DND-41 (cell line): Measurements from ENCODE around the gene FCSK.

Experiments used
- ATAC-seq: fragments of 200-7000 bp; cut with Tn5 transposase; 3 replicates; pipeline ENCODE4 v1.9.1; 2021; ENCODE audit warnings: low read depth; ENCODE audit not compliant: insufficient read depth
- DNase-seq: peaks from one replicate; pipeline ENCODE4 v3.0.0-alpha.2; 2020
- H2AFZ ChIP-seq: 2 replicates; pipeline ENCODE4 v1.6.0; 2012; ENCODE audit warnings: low read depth, low read length
- H3K27ac ChIP-seq: 2 replicates; pipeline ENCODE4 v1.5.1; 2012; ENCODE audit warnings: low read length, inconsistent platforms
- H3K27me3 ChIP-seq: fragments of 200-600 bp; sonication (generic); 2 replicates; pipeline ENCODE4 v1.6.0; 2012; ENCODE audit warnings: low read length, mild to moderate bottlenecking, inconsistent platforms; ENCODE audit not compliant: insufficient read depth, poor library complexity
- H3K36me3 ChIP-seq: 2 replicates; pipeline ENCODE4 v1.5.1; 2012; ENCODE audit warnings: low read length, inconsistent platforms; ENCODE audit not compliant: insufficient read depth
- H3K4me1 ChIP-seq: 2 replicates; pipeline ENCODE4 v1.5.1; 2012; ENCODE audit warnings: mild to moderate bottlenecking, low read length; ENCODE audit not compliant: insufficient read depth
- H3K4me2 ChIP-seq: 2 replicates; pipeline ENCODE4 v1.6.0; 2012; ENCODE audit warnings: mild to moderate bottlenecking, moderate library complexity, low read length, inconsistent platforms; ENCODE audit not compliant: insufficient read depth
- H3K4me3 ChIP-seq, 2 experiments: fragments of 200-600 bp in 1 of 2; shearing (Covaris generic) in 1 of 2; 2 replicates each; pipeline ENCODE4 v1.5.1; 2012 to 2016; ENCODE audit warnings: inconsistent platforms in 2 of 2, low read length in 2 of 2, mild to moderate bottlenecking in 2 of 2, low read depth in 1 of 2, moderate library complexity in 1 of 2
- H3K79me2 ChIP-seq: 2 replicates; pipeline ENCODE4 v1.6.0; 2012; ENCODE audit warnings: low read length, inconsistent platforms; ENCODE audit not compliant: insufficient read depth
- H3K9ac ChIP-seq: 2 replicates; pipeline ENCODE4 v1.6.0; 2012; ENCODE audit warnings: low read depth, mild to moderate bottlenecking, inconsistent platforms, low read length, moderate library complexity
- H3K9me3 ChIP-seq: 2 replicates; pipeline ENCODE4 v1.5.1; 2012; ENCODE audit warnings: low read length, moderate library complexity, mild to moderate bottlenecking, inconsistent platforms; ENCODE audit not compliant: insufficient read depth, severe bottlenecking
- H4K20me1 ChIP-seq: 2 replicates; pipeline ENCODE4 v1.6.0; 2012; ENCODE audit warnings: low read length; ENCODE audit not compliant: insufficient read depth
- CTCF ChIP-seq: IDR thresholded peaks from 2 replicates; pipeline ENCODE4 v1.5.1; 2012; ENCODE audit warnings: borderline replicate concordance, low read length, moderate library complexity, mild to moderate bottlenecking; ENCODE audit not compliant: poor library complexity, severe bottlenecking; ENCODE audit errors: extremely low read depth
- EZH2 ChIP-seq: IDR thresholded peaks from 3 replicates; pipeline ENCODE4 v1.6.1; 2012; ENCODE audit warnings: borderline replicate concordance, low read depth, mild to moderate bottlenecking, moderate library complexity, low read length, inconsistent platforms; ENCODE audit not compliant: severe bottlenecking

The FCSK gene

GRCh38 chr16:70453117-70453891, 1.1 kb upstream of the FCSK start:
- peak overlapping the region; percentile 87 for H3K9ac ChIP-seq
- TF ChIP-seq CTCF (no peak), EZH2 (no peak)
- peaks cover 24% of the 10 kb centered on the region for H3K4me1 ChIP-seq
- peak overlapping the region; percentile 63 to 79 for H3K4me3 ChIP-seq
- ATAC-seq (no peak), DNase-seq (no peak)
- H3K4me2 ChIP-seq, result peak overlapping the region; percentile 93
- peak overlapping the region; percentile 95 for H2AFZ ChIP-seq
- no peaks in the 10 kb centered on the region; the same call in 1 of the 2 replicates for H3K36me3 ChIP-seq
- H4K20me1 ChIP-seq, result no peaks in the 10 kb centered on the region
- H3K9me3 ChIP-seq, result no peaks in the 10 kb centered on the region
- peak overlapping the region; percentile 99 for H3K27ac ChIP-seq
- peaks cover 8% of the 10 kb centered on the region for H3K79me2 ChIP-seq
- no peaks in the 10 kb centered on the region for H3K27me3 ChIP-seq

- peak overlapping the region; percentile 93 for H3K4me2 ChIP-seq
- ATAC-seq (no peak), DNase-seq (no peak)
- peak overlapping the region; percentile 87 for H3K9ac ChIP-seq
- peak overlapping the region; percentile 63 to 79 for H3K4me3 ChIP-seq
- H3K4me1 ChIP-seq, result peaks cover 24% of the 10 kb centered on the region
- peaks cover 8% of the 10 kb centered on the region for H3K79me2 ChIP-seq
- no peaks in the 10 kb centered on the region for H3K9me3 ChIP-seq
- peak overlapping the region; percentile 95 for H2AFZ ChIP-seq
- no peaks in the 10 kb centered on the region for H3K27me3 ChIP-seq
- no peaks in the 10 kb centered on the region; the same call in 1 of the 2 replicates for H3K36me3 ChIP-seq
- TF ChIP-seq CTCF, result no peak
- no peak for TF ChIP-seq EZH2
- peak overlapping the region; percentile 99 for H3K27ac ChIP-seq
- H4K20me1 ChIP-seq, result no peaks in the 10 kb centered on the region
Observed at GRCh38 chr16:70453892-70454221, 538 bp upstream of the FCSK start.

- Histone ChIP-seq H3K4me1 (peaks cover 24% of the 10 kb centered on the region), H3K9ac (no peak overlapping the region), H3K79me2 (peaks cover 8% of the 10 kb centered on the region), H3K27me3 (no peaks in the 10 kb centered on the region), H3K27ac (no peak overlapping the region), H3K4me3 (no peak overlapping the region), H3K36me3 (no peaks in the 10 kb centered on the region; the same call in 1 of the 2 replicates), H4K20me1 (no peaks in the 10 kb centered on the region), H2AFZ (no peak overlapping the region), H3K4me2 (peak overlapping the region; percentile 93), H3K9me3 (no peaks in the 10 kb centered on the region)
- DNase-seq, result no peak
- TF ChIP-seq EZH2 (no peak), CTCF (peak; percentile 12)
- no peak for ATAC-seq
Observed at GRCh38 chr16:70455910-70456309, 1.5 kb downstream of the FCSK start.
